AG04449 (cell line): Measurements from ENCODE around the gene MCRS1.

ENCODE experiments used
- CTCF ChIA-PET: fragments of 350-600 bp; formaldehyde crosslinking; extraction: SDS; loops from one replicate; lab custom pipeline; 2021; ENCODE audit warnings: antibody characterized with exemption; lab: Yijun Ruan, JAX
- POLR2A ChIA-PET: fragments of 400-600, 350-600 bp; formaldehyde crosslinking; extraction: SDS; loops from one replicate; lab custom pipeline; 2020; ENCODE audit warnings: antibody characterized with exemption, inconsistent platforms; lab: Yijun Ruan, JAX
- DNase-seq: peaks from one replicate; pipeline ENCODE4 v3.0.0-alpha.2; 2010; ENCODE audit warnings: low read depth, low spot score
- H3K4me3 ChIP-seq: 2 replicates; pipeline ENCODE4 v1.5.1; 2011; ENCODE audit warnings: low read depth, mild to moderate bottlenecking, control low read depth, low read length
- CTCF ChIP-seq: IDR thresholded peaks from one replicate; pipeline ENCODE4 v1.5.1; 2011; ENCODE audit warnings: mild to moderate bottlenecking, moderate library complexity, low read length, control low read depth, inconsistent platforms; ENCODE audit not compliant: insufficient read depth; ENCODE audit errors: missing control alignments

The MCRS1 gene

GRCh38 chr12:49555631-49556390 lies 12.1 kb downstream of the MCRS1 start:
- TF ChIP-seq CTCF: no peak
- ChIA-PET POLR2A (no interaction called here), CTCF (interaction anchor here (1.1 to 7.1 kb wide), 4 partner anchors 7 to 225 kb away, joined by 3 to 44 read pairs (median 8); no protein-coding TSS in a partner anchor)
- no peak overlapping the region for H3K4me3 ChIP-seq
- DNase-seq: no peak

GRCh38 chr12:49554266-49554665 lies 13.7 kb downstream of the MCRS1 start:
- TF ChIP-seq CTCF: no peak
- H3K4me3 ChIP-seq: no peak overlapping the region
- no peak for DNase-seq
- CTCF ChIA-PET: interaction anchor here (0.8 to 7.1 kb wide), 10 partner anchors 9 to 223 kb away, joined by 3 to 44 read pairs (median 4); no protein-coding TSS in a partner anchor
- POLR2A ChIA-PET: interaction anchor here (0.6 kb wide), 1 partner anchor 195 kb away, joined by 4 read pairs; no protein-coding TSS in a partner anchor

DNA sequence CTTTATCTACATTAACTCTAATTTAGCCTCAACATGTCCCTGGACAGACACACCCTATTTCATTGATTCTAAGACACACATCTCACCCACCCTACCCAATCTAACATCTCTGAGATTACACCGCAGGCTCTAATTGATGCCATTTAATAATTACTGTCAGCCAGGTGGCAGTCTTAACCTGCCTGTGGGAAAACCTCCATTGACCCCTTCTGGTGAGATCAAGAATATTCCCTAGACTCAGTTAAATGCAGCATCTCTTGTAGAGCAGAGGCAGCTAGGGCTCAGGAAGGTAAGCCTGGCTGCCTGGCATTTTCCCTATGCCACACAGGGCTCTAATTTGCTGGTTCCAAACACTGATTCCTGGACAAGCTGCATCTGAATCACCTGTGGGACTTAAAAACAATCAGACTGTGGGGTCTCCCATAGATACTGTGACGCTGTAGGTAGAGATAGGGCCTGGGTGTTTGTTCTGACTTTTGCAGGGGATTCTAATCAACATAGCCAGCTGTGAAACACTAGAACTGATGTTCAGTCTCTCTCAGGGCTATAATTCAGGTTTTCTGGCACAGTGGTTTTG lies 14.3 kb downstream of the MCRS1 start:
- no peak for DNase-seq
- H3K4me3 ChIP-seq: no peak overlapping the region
- POLR2A ChIA-PET: no interaction called here
- peak; percentile 16 for TF ChIP-seq CTCF
- CTCF ChIA-PET: interaction anchor here (0.8 to 7.1 kb wide), 12 partner anchors 8 to 222 kb away, joined by 3 to 44 read pairs (median 4); no protein-coding TSS in a partner anchor

DNA sequence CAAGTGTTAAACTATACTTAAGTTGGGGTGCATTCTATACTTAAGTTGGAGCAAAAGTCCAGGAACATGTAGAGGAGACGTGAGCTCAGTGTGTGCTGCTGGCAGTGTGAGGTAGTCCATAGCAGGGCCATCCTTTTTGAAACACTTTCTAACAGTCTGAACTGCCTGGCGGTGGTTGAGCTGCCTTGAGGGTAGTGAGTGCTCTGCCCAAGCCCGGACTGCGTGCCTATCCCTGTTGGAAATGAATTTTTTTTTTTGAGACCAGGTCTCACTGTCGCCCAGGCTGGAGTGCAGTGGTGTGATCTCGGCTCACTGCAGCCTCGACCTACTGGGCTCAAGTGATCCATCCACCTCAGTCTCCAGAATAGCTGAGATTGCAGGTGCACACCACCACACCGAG lies 15.0 kb downstream of the MCRS1 start:
- no peak for TF ChIP-seq CTCF
- ChIA-PET POLR2A (interaction anchor here (0.7 kb wide), 1 partner anchor 186 kb away, joined by 3 read pairs; the partner anchor contains the start of gene SPATS2), CTCF (interaction anchor here (0.8 to 7.1 kb wide), 9 partner anchors 8 to 258 kb away, joined by 3 to 44 read pairs (median 5); partner anchors contain the start of gene PRPH)
- H3K4me3 ChIP-seq: no peak overlapping the region
- DNase-seq: no peak

DNA sequence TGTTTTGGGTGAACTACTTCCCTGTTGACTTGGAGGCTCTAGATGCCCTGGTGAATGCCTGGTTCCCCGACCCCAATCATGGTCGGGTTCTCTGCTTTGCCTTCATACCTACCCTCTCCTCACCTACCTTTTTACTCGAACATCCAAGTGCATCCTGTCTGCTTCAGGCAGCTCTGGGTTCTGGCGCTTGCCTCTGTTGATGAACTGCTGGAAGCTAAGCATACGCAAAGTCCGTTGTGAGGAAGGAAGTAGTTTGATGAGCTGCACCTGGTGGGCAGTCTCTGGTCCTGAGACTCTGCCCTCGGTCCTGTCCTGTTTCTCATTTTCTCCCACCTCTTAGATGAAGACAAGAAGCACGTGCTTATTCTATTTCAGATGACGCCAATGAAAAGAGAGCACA lies 15.5 kb downstream of the MCRS1 start:
- DNase-seq: no peak
- CTCF ChIA-PET: interaction anchor here (0.8 to 7.1 kb wide), 7 partner anchors 9 to 258 kb away, joined by 3 to 44 read pairs (median 7); partner anchors contain the start of gene PRPH
- POLR2A ChIA-PET: interaction anchor here (0.7 kb wide), 1 partner anchor 185 kb away, joined by 3 read pairs; the partner anchor contains the start of gene SPATS2
- TF ChIP-seq CTCF: no peak
- H3K4me3 ChIP-seq: no peak overlapping the region

- no peak for TF ChIP-seq CTCF
- no peak overlapping the region for H3K4me3 ChIP-seq
- ChIA-PET POLR2A (no interaction called here), CTCF (interaction anchor here (0.7 to 7.1 kb wide), 9 partner anchors 9 to 260 kb away, joined by 3 to 44 read pairs (median 4); partner anchors contain the start of gene PRPH)
- DNase-seq: no peak
Measured at GRCh38 chr12:49552014-49552413, 15.9 kb downstream of the MCRS1 start.
